Measurements from ENCODE around the gene TNNI2.

DNA sequence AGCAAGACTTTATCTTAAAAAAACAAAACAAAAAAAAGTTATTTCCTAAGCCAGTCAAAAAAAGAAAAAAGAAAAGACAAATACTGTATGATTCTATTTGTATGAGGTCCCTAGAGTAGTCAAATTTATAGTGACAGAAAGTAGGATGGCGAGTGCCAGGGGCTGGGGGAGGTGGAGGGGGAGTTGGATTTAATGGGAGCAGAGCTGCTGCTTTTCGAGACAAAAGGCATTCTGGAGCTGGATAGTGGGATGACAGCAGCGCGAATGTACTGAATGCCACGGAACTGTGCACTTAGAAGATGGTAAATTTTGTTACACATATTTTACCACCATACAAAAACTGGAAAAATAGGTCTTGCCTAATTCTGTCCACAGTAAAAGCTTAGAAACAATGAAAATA is 21.8 kb upstream of the TNNI2 start:
- TF ChIP-seq, protein P1, sequence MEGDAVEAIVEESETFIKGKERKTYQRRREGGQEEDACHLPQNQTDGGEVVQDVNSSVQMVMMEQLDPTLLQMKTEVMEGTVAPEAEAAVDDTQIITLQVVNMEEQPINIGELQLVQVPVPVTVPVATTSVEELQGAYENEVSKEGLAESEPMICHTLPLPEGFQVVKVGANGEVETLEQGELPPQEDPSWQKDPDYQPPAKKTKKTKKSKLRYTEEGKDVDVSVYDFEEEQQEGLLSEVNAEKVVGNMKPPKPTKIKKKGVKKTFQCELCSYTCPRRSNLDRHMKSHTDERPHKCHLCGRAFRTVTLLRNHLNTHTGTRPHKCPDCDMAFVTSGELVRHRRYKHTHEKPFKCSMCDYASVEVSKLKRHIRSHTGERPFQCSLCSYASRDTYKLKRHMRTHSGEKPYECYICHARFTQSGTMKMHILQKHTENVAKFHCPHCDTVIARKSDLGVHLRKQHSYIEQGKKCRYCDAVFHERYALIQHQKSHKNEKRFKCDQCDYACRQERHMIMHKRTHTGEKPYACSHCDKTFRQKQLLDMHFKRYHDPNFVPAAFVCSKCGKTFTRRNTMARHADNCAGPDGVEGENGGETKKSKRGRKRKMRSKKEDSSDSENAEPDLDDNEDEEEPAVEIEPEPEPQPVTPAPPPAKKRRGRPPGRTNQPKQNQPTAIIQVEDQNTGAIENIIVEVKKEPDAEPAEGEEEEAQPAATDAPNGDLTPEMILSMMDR (IDR thresholded peaks at IDR 0.05), result no peak
- no peak for TF ChIP-seq EP300 (IDR thresholded peaks at IDR 0.05)
